Iris pigment epithelial cell (primary cell): ENCODE measurements around the gene CCZ1.
"Not testable (repeated sequence)": the region's sequence is repeated elsewhere in the genome, so short reads cannot be mapped to it uniquely, and the experiment has no call there.

ENCODE experiments used
- DNase-seq: peaks from one replicate; pipeline ENCODE4 v3.0.0-alpha.2; 2011; ENCODE audit warnings: low read depth

The CCZ1 gene

DNA sequence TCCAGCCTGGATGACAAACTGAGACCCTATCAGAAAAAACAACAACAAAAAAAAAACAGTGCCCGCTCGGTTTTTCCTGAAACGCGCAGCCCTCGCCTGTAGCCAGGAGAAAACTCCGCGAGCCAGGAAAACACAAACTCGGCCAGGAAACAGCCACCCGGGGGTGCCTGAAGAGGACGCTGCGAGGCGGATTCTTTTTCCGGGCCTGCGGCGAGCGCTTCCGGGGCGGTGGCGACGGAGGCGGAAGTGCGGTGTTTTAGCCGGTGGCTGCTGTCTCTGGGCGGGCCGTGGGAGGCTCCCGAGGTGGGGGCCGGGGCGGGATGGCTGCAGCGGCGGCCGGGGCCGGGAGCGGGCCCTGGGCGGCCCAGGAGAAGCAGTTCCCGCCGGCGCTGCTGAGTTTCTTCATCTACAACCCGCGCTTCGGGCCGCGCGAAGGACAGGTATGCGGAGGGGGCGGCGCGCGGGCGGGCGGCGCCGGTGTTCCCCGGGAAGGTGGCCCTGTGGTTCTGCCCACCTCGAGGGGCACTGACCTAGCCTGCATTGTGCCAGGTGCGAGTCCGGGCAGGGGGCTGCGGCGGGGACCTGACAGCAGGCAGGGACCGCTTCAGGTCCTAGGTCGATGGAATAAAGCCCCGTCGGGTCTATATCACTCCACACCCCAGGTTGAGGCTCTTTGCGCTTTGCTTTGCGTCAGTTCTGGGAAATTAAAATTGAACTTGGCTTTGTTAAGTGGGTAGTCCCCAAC, at the start of gene CCZ1:
Gene CCZ1, plus strand, starts transcription at position 254 of the 745 bp plus-strand sequence. Its CDS starts 67 bp downstream, at position 321.
- peak; percentile 50 for DNase-seq

DNA sequence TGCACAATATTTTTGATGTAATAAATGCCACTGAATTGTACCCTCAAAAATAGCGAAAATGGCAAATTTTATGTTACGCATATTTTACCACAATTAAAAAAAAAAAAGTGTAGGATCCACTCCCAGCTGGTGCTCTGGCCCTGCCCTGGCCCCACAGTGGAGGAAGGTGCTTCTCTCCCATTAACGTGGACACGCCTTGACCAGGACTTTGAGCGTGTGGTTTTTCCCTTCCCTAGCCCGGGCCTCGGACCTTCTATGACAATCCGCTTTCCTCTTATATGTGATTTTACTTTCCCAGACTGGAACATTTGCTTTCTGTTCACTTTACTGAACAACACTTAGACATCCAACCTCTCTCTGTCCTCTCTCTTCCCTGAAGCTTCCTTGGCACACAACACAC, 47.6 kb upstream of the CCZ1 start:
- DNase-seq = no peak

- no peak for DNase-seq
These were observed 43.8 kb upstream of the CCZ1 start for GRCh38 chr7:5854738-5855137.

DNA sequence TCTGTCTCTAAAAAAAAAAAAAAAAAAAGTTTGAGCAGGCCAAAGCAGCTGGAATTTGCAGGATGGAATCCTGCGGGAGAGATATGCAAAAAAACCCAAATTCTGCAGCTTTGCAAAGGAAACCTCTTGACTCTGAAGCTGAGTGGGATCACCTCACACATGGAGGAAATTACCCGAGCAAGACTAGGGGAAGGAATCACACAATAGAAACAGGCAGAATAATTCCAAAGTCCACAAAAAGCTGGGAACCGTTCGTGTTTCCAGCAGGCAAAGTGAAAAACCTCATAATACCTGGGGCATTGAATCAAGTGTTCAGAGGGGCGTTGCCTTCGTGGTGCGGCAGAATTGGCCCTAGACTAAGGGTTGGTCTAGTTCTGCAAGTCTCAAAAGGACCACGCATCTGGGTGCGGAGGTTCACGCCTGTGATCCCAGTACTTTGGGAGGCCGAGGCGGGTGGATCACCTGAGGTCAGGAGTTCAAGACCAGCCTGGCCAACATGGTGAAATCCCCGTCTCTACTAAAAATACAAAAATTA, 41.4 kb upstream of the CCZ1 start:
- DNase-seq = not testable (repeated sequence)

DNA sequence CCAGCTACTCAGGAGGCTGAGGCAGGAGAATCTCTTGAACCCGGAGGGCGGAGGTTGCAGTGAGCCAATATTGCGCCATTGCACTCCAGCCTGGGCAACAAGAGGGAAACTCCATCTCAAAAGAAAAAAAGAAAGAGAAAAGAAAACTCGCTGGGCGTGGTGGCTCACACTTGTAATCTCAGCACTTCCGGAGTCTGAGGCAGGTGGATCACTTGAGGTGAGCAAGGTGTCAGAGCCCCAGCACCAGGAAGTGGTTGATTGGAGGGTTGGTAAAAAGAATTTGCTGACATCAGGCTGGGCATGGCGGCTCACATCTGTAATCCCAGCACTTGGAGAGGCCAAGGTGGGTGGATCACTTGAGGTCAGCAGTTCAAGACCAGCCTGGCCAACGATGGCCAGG, 40.0 kb upstream of the CCZ1 start:
- not testable (repeated sequence) for DNase-seq

DNA sequence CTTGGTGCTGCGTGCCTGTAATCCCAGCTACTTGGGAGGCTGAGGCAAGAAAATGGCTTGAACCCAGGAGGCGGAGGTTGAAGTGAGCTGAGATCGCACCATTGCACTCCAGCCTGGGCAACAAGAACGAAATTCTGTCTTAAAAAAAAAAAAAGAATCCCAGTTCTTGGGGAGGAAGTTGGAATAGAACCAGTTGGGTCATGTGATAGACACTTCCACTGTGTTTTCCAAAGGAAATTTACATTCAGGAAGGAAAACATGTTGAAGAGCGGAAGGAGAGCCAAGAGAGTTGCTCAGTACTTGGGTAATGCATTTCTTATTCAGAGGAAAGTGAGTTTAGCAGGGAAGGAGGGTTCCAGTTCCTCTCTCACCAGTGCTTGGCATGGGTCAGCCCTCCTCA, 37.3 kb upstream of the CCZ1 start:
- DNase-seq = not testable (repeated sequence)

GRCh38 chr7:5862753-5863366, 35.7 kb upstream of the CCZ1 start:
- not testable (repeated sequence) for DNase-seq

DNA sequence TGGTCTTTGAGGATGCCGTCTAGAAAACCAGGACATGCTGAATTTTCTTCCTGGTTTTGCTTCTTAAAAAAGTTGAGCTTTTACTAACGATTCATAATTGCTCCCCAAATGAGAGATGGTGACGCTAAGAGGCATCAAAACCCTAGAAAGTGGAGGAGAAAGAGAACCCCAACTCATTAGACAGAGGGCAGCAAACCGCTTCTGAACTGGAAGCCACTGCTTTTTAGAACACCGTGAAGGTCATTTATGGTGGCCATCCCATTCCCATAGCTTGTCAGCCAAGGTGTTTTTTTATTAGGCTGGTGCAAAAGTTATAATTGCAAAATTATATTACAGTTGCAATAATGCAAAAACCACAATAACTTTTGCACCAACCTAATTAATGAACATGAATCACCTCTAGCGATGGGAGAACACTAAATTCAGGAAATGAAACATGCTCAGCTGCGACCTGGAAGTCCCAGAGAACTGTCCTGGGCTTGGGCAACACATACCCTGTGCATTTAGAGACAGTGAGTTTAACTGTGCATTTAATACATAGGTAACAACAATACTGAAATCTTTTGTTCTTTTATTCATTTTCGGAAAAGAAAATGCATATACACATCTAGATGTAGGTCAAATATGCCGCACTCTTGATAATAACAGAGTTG, 33.1 kb upstream of the CCZ1 start:
- not testable (repeated sequence) for DNase-seq

DNA sequence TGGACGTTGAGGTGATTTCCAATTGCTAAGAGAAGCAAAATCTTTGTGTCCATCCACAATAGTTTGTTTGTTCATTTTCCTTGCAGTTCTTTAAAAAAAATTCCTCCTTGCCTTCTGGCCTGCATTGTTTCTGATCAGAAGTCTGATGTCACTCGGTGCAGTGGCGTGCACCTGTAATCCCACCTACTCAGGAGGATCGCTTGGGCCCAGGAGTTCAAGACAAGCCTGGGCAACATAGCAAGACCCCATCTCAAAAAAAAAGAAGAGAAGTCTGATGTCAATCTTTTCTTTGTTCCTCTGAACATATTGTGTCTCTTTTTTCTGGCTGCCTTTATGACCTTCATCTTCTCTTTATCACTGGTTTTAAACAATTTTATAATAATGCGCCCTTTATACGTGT, 31.5 kb upstream of the CCZ1 start:
- DNase-seq = no peak

- peak; percentile 10 for DNase-seq
These were observed 29.6 kb upstream of the CCZ1 start for GRCh38 chr7:5868928-5869341.

GRCh38 chr7:5869691-5870090, 28.8 kb upstream of the CCZ1 start:
- DNase-seq = no peak

DNA sequence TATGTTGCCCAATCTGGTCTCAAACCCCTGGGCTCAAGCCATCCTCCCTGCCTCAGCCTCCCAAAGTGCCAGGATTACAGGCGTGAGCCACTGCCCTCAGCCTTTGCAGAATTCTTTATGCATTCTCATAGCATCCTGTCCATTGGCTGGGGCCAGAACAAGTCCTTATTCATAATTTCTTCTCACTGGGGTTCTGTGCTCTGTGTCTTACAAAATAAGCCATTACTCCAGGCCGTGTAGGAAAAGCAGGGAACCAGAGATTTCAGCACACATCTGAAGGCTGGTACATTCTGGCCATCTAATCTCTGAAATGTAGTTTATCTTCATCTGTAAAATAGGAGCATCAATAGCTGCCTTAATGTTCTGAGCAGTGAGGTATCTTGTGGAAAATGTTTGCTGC, 28.2 kb upstream of the CCZ1 start:
- no peak for DNase-seq

DNA sequence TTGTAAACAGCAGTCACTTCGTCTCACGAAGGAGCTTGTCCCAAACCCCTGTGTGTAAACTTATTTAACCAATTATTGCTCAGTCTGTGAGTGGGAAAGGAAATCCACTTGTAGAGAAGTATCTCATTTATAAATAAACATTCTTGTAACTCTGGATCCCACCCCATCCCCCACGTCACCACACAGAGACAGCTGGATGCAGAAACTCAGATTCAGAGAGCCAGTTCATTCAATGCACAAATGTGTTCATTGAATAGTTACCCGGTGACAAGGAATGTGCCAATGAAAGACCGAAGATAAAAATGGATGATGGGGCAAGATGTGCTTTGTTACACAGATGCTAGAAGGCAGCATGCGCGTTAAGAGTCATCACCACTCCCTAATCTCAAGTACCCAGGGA, 26.2 kb upstream of the CCZ1 start:
- DNase-seq = peak; percentile 21

- not testable (repeated sequence) for DNase-seq
These were observed 18.9 kb upstream of the CCZ1 start for GRCh38 chr7:5879591-5879990.

GRCh38 chr7:5880106-5880505, 18.4 kb upstream of the CCZ1 start:
- not testable (repeated sequence) for DNase-seq

DNA sequence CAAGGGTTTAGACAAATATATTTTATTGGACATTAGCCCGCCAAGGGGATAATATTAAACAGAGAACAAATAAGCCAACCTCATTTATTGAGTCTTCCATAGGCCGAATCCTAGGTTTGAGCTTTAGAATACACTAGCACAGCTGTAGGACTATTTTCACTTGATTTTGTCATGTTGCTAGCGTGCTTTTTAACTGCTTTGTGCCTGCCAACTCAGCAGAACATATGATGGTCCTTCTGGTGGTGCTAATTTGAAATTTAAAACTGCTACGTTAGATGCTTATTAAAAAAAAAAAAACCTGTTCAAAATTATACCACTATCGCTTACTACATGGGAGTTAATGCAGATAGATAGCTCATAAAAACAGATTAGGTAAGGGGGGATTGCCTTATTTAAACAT, 14.1 kb upstream of the CCZ1 start:
- not testable (repeated sequence) for DNase-seq

DNA sequence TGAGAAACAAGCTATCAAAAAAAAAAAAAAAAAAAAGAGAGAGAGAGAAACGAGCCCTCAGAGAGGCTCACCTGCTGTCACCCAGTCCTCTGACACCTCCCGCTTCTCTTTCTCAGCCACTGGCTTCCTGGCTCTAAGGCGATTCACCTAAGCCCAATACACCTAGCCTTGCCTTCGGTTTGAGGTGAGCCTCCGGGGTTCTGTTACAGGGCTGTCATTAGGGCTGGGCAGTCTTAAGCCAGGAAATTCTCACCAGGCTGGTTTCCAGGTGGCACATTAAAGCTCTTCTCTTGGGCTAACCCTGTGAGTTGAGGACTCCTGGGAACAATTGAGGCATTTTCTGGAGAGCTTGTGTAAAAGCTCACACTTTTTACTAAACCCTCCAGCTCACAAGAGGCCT, 10.5 kb upstream of the CCZ1 start:
- DNase-seq = not testable (repeated sequence)

DNA sequence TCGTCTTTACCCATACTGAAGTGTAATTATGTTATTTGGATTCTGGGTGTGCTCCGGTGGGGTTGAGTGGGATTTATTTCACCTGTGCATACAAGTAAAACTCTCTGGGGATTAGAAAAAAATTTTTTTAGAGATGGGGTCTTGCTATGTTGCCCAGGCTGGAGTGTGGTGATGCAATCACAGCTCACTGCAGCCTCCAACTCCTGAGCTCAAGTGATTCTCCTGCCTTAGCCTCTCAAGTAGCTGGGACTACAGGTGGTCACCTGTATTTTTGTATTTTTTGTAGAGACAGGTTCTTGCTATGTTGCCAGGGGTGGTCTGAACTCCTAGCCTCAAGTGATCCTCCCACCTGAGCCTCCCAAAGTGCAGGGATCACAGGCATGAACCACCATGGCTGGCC, 8.3 kb upstream of the CCZ1 start:
- not testable (repeated sequence) for DNase-seq

GRCh38 chr7:5892498-5892897, 6.0 kb upstream of the CCZ1 start:
- no peak for DNase-seq

DNA sequence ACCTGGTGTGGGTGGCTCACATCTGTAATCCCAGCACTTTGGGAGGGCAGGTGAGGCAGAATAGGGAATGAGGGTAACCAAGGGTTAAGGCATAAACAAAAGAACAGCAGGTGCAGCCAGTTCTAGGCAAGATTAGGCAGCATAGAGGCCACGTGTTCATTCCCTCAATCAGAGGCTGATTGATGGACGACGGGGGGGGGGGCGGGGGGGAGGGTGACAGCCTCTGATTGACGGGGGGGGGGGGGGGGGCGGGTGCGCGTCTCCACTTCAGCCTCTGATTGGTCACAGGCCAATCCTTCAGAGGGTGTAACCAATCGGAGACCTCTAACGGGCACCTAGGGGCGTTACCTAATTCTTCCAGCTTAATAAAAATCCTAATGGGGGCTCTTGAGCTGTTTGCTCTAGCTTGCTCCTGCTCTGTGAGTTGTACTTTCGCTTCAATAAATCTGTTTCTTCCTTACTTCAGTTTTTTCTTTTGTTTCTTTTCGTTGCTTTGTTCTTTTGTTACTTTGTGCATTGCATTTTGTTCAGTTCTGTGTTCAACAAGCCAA, 1.1 kb upstream of the CCZ1 start:
- DNase-seq = not testable (repeated sequence)

- not testable (repeated sequence) for DNase-seq
These were observed 4.5 kb downstream of the CCZ1 start for GRCh38 chr7:5903002-5903401.

DNA sequence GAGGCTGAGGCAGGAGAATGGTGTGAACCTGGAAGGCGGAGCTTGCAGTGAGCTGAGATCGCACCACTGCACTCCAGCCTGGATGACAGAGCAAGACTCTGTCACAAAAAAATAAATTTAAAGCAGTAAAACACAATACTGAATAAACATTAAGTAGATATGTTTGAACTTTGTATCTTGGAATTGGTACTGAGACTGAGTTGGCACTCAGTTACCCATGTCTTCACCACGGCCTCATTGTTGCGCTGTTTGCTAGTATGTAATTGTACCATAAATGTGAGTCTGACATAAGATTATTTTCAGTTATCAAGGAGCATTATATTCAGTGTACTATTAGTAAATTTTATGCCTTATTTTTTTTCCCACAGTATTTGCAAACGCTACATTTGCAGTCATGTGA, 6.2 kb downstream of the CCZ1 start:
- DNase-seq = not testable (repeated sequence)

DNA sequence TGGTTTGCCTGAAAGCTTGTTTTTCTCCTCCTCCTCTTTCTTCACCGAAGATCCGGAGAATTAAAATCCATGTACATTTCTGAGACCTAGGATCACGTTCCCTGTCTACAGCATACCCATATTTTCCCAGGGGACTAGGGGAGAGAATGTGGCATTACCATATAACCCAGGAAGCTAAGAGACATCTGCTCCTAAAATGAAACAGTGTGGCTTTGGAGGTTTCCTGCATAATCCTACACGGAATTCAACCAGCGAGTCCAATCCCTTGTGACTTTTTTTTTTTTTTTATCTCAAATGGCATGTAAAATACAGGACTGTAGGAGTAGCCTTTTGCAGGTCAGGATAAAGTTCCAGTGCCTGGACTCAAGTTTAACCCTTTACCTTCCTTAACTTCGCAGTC, 10.3 kb downstream of the CCZ1 start:
- not testable (repeated sequence) for DNase-seq
